SIG-M5 (cell line): Measurements from ENCODE around the gene GAPDHS.

ENCODE experiments used
- DNase-seq: peaks from one replicate; lab custom pipeline; 2025; lab: John Stamatoyannopoulos, UW

Gene GAPDHS

GRCh38 chr19:35557539-35558399 is 24.5 kb downstream of the GAPDHS start:
- no peak for DNase-seq

GRCh38 chr19:35558400-35559280 is 25.4 kb downstream of the GAPDHS start:
- no peak for DNase-seq

- DNase-seq, result no peak
These were observed 26.0 kb downstream of the GAPDHS start for GRCh38 chr19:35559281-35559659.

- DNase-seq, result no peak
These were observed 26.5 kb downstream of the GAPDHS start for GRCh38 chr19:35559781-35560180.

GRCh38 chr19:35560271-35560670 is 27.0 kb downstream of the GAPDHS start:
- DNase-seq, result no peak

GRCh38 chr19:35560677-35561076 is 27.4 kb downstream of the GAPDHS start:
- no peak for DNase-seq

GRCh38 chr19:35561436-35561835 is 28.2 kb downstream of the GAPDHS start:
- no peak for DNase-seq

GRCh38 chr19:35562336-35562735 is 29.1 kb downstream of the GAPDHS start:
- DNase-seq, result no peak

GRCh38 chr19:35562776-35563175 is 29.5 kb downstream of the GAPDHS start:
- DNase-seq, result no peak

- DNase-seq, result no peak
These were observed 30.1 kb downstream of the GAPDHS start, which contains the start of gene ATP4A for GRCh38 chr19:35563207-35563829. Gene ATP4A, minus strand, starts transcription at chr19:35563658. Its CDS starts 29 bp downstream, at chr19:35563629.

GRCh38 chr19:35565016-35565856 is 32.0 kb downstream of the GAPDHS start:
- DNase-seq, result no peak

GRCh38 chr19:35566738-35567137 is 33.5 kb downstream of the GAPDHS start:
- DNase-seq, result no peak

GRCh38 chr19:35569281-35569781 is 36.1 kb downstream of the GAPDHS start:
- no peak for DNase-seq

GRCh38 chr19:35571406-35571965 is 38.2 kb downstream of the GAPDHS start:
- no peak for DNase-seq

- DNase-seq, result no peak
These were observed 44.7 kb downstream of the GAPDHS start for GRCh38 chr19:35577918-35578317.

- DNase-seq, result no peak
These were observed 45.5 kb downstream of the GAPDHS start for GRCh38 chr19:35578707-35579106.

GRCh38 chr19:35582760-35583159 is 49.5 kb downstream of the GAPDHS start:
- DNase-seq, result no peak

- no peak for DNase-seq
These were observed 52.6 kb downstream of the GAPDHS start, which contains the start of gene PMIS2 for GRCh38 chr19:35585848-35586247. Gene PMIS2, plus strand, starts transcription at chr19:35586173. Its CDS starts 87 bp downstream, at chr19:35586260.

- no peak for DNase-seq
These were observed 54.1 kb downstream of the GAPDHS start for GRCh38 chr19:35587321-35587720.

GRCh38 chr19:35590875-35591274 is 57.6 kb downstream of the GAPDHS start:
- no peak for DNase-seq

- no peak for DNase-seq
These were observed 59.0 kb downstream of the GAPDHS start for GRCh38 chr19:35592226-35592625.
